ENCODE data around the gene HLA-B.

DNA sequence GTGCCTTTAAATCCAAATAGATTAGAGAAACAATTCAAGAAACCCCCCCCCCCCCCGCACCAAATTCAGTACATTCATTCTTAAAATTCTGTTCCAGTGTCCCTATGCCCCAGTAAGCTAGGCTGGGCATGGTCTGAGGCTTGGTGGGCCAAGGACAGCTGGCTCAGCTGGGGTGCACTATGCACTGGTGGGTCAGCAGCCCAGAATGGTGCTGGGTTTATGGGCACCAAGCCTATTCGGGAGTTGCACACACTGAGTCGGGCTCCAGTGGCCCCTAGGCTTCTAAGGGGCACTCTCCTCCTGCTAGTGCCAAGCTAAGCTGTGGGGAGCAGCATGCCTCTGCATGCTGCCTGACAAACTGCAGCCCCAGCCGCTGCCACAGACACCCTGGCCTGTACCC, 20.1 kb upstream of the HLA-B start:
- TF ChIP-seq, protein P1, sequence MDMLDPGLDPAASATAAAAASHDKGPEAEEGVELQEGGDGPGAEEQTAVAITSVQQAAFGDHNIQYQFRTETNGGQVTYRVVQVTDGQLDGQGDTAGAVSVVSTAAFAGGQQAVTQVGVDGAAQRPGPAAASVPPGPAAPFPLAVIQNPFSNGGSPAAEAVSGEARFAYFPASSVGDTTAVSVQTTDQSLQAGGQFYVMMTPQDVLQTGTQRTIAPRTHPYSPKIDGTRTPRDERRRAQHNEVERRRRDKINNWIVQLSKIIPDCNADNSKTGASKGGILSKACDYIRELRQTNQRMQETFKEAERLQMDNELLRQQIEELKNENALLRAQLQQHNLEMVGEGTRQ (CRISPR knock-in tag; IDR thresholded peaks at IDR 0.05), result no peak
- TF ChIP-seq TP53 (CRISPR knock-in tag; IDR thresholded peaks at IDR 0.05), result no peak
- no peak for TF ChIP-seq NFYB (CRISPR knock-in tag; conservative IDR thresholded peaks at IDR 0.05; ENCODE audit: low read depth)
- TF ChIP-seq, protein P2, sequence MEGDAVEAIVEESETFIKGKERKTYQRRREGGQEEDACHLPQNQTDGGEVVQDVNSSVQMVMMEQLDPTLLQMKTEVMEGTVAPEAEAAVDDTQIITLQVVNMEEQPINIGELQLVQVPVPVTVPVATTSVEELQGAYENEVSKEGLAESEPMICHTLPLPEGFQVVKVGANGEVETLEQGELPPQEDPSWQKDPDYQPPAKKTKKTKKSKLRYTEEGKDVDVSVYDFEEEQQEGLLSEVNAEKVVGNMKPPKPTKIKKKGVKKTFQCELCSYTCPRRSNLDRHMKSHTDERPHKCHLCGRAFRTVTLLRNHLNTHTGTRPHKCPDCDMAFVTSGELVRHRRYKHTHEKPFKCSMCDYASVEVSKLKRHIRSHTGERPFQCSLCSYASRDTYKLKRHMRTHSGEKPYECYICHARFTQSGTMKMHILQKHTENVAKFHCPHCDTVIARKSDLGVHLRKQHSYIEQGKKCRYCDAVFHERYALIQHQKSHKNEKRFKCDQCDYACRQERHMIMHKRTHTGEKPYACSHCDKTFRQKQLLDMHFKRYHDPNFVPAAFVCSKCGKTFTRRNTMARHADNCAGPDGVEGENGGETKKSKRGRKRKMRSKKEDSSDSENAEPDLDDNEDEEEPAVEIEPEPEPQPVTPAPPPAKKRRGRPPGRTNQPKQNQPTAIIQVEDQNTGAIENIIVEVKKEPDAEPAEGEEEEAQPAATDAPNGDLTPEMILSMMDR (IDR thresholded peaks at IDR 0.05), result no peak
- no peak for TF ChIP-seq SP1 (CRISPR knock-in tag; conservative IDR thresholded peaks at IDR 0.05)
- TF ChIP-seq MAX (CRISPR knock-in tag; IDR thresholded peaks at IDR 0.05), result no peak
